ENCODE data around the gene IRF5.

IRF5 gene

DNA sequence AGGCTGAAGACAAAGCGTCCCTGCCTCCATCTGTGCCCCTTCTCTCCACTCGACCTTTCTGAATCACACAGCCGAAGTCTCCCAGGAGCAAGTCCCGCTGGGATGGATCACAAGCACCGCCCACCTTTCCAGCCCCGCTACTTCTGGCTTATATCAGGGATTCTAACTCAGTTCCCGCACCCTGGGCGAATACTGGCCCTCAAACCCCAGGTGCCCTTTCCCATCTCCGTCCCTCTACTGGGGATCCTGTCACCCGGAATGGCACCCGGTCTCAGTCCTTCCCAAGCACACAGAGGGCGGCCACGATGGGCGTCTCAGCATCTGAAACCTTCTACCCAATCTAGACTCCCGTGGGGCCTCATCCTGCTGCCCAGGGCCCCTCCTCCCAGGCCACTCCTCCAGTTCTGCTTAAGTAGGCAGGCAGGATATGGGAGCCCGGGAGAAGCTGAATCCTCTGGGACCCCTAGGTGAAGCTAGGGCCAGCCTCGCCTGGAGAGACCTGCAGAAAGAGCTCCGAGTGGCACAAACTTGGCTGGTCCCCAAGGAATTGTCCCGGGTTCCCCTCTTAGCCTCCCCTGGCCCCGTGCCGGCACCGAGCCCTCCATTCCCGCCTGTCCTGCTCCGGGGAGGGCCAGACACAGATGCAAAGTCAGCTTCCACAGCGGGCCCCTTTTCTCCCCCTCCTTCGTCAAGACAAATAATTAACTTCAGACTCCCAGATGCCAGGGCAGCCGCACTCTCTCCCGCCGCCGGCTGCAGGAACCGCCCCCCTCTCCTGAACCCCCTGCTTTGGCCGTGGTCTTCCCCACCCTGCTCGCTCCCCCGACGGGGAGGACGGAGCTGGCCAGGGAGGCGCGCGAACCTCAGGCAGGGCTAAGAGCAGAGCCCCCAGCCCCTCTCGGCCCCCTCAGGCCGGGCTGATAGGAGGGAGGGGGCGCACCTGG lies 27.8 kb upstream of the IRF5 start:
- TF ChIP-seq NFIC (IDR thresholded peaks at IDR 0.05) (no peak), FOXM1 (IDR thresholded peaks at IDR 0.05; ENCODE audit: borderline replicate concordance, low read depth) (no peak), YY1 (IDR thresholded peaks at IDR 0.05; ENCODE audit: low read depth) (no peak), TAF1 (IDR thresholded peaks at IDR 0.05; ENCODE audit: low read depth) (no peak), CREB1 (IDR thresholded peaks at IDR 0.05; ENCODE audit: low read depth) (no peak), ZBTB7A (IDR thresholded peaks at IDR 0.05; ENCODE audit: low read depth) (no peak), CEBPB (IDR thresholded peaks at IDR 0.05) (no peak), EP300 (IDR thresholded peaks at IDR 0.05; ENCODE audit: borderline replicate concordance) (no peak), TEAD4 (IDR thresholded peaks at IDR 0.05) (no peak), TCF12 (IDR thresholded peaks at IDR 0.05; ENCODE audit: low read depth) (no peak), EGR1 (IDR thresholded peaks at IDR 0.05) (no peak)
- TF ChIP-seq, protein P1, sequence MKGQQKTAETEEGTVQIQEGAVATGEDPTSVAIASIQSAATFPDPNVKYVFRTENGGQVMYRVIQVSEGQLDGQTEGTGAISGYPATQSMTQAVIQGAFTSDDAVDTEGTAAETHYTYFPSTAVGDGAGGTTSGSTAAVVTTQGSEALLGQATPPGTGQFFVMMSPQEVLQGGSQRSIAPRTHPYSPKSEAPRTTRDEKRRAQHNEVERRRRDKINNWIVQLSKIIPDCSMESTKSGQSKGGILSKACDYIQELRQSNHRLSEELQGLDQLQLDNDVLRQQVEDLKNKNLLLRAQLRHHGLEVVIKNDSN (IDR thresholded peaks at IDR 0.05), result no peak
- TF ChIP-seq, protein P2, sequence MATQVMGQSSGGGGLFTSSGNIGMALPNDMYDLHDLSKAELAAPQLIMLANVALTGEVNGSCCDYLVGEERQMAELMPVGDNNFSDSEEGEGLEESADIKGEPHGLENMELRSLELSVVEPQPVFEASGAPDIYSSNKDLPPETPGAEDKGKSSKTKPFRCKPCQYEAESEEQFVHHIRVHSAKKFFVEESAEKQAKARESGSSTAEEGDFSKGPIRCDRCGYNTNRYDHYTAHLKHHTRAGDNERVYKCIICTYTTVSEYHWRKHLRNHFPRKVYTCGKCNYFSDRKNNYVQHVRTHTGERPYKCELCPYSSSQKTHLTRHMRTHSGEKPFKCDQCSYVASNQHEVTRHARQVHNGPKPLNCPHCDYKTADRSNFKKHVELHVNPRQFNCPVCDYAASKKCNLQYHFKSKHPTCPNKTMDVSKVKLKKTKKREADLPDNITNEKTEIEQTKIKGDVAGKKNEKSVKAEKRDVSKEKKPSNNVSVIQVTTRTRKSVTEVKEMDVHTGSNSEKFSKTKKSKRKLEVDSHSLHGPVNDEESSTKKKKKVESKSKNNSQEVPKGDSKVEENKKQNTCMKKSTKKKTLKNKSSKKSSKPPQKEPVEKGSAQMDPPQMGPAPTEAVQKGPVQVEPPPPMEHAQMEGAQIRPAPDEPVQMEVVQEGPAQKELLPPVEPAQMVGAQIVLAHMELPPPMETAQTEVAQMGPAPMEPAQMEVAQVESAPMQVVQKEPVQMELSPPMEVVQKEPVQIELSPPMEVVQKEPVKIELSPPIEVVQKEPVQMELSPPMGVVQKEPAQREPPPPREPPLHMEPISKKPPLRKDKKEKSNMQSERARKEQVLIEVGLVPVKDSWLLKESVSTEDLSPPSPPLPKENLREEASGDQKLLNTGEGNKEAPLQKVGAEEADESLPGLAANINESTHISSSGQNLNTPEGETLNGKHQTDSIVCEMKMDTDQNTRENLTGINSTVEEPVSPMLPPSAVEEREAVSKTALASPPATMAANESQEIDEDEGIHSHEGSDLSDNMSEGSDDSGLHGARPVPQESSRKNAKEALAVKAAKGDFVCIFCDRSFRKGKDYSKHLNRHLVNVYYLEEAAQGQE (IDR thresholded peaks at IDR 0.05; ENCODE audit: low read depth), result no peak
- TF ChIP-seq, protein P3, sequence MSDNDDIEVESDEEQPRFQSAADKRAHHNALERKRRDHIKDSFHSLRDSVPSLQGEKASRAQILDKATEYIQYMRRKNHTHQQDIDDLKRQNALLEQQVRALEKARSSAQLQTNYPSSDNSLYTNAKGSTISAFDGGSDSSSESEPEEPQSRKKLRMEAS (IDR thresholded peaks at IDR 0.05), result no peak

DNA sequence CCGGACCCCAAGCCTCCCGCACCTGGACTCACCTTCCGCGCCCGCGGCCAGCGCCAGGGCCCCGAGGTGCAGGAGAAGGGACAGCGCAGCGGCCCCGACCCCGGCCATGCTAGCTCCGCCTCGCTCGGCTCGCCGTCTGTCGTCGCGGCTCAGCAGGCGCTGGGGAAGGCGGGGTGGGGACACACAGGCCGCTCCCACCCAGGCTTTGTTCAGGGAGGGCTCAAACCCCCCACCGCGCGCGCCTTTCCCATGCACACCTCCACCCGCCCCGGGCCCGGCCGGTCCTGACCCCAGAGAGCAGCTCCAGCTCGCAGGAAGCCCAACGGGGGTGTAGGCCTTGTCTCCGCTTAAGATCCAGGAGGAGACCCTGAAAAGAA lies 27.2 kb upstream of the IRF5 start, which contains the start of gene KCP:
TSS of gene KCP (minus strand) at position 141 of the 377 bp plus-strand sequence. CDS start at position 108, 33 bp downstream.
- TF ChIP-seq CREB1 (IDR thresholded peaks at IDR 0.05; ENCODE audit: low read depth) (no peak), ZBTB7A (IDR thresholded peaks at IDR 0.05; ENCODE audit: low read depth) (no peak), TEAD4 (IDR thresholded peaks at IDR 0.05) (no peak), EGR1 (IDR thresholded peaks at IDR 0.05) (no peak), EP300 (IDR thresholded peaks at IDR 0.05; ENCODE audit: borderline replicate concordance) (no peak), YY1 (IDR thresholded peaks at IDR 0.05; ENCODE audit: low read depth) (no peak)
- TF ChIP-seq, protein P2 (IDR thresholded peaks at IDR 0.05; ENCODE audit: low read depth), result no peak
- TF ChIP-seq, protein P1 (IDR thresholded peaks at IDR 0.05), result no peak

GRCh38 chr7:128911423-128912031 lies 26.2 kb upstream of the IRF5 start:
- TF ChIP-seq, protein P3 (IDR thresholded peaks at IDR 0.05), result no peak
- no peak for TF ChIP-seq CREB1 (IDR thresholded peaks at IDR 0.05; ENCODE audit: low read depth)
- TF ChIP-seq EGR1 (IDR thresholded peaks at IDR 0.05), result no peak
- no peak for TF ChIP-seq TEAD4 (IDR thresholded peaks at IDR 0.05)
- TF ChIP-seq FOXM1 (IDR thresholded peaks at IDR 0.05; ENCODE audit: borderline replicate concordance, low read depth), result no peak
- no peak for TF ChIP-seq CEBPB (IDR thresholded peaks at IDR 0.05)
- TF ChIP-seq, protein P2 (IDR thresholded peaks at IDR 0.05; ENCODE audit: low read depth), result no peak
- TF ChIP-seq NFIC (IDR thresholded peaks at IDR 0.05), result no peak
- TF ChIP-seq EP300 (IDR thresholded peaks at IDR 0.05; ENCODE audit: borderline replicate concordance), result no peak
- no peak for TF ChIP-seq ZBTB7A (IDR thresholded peaks at IDR 0.05; ENCODE audit: low read depth)

- TF ChIP-seq CEBPB (IDR thresholded peaks at IDR 0.05) (no peak), FOXM1 (IDR thresholded peaks at IDR 0.05; ENCODE audit: borderline replicate concordance, low read depth) (no peak), RAD21 (IDR thresholded peaks at IDR 0.05; ENCODE audit: low read depth) (no peak), EGR1 (IDR thresholded peaks at IDR 0.05) (no peak)
- TF ChIP-seq, protein P1 (IDR thresholded peaks at IDR 0.05), result no peak
- TF ChIP-seq, protein P2 (IDR thresholded peaks at IDR 0.05; ENCODE audit: low read depth), result no peak
Measured at GRCh38 chr7:128912281-128912680, 25.4 kb upstream of the IRF5 start.
